GM21390 (cell line): ENCODE results near the gene ACOX3.
"Not testable (repeated sequence)": the region's sequence is repeated elsewhere in the genome, so short reads cannot be mapped to it uniquely, and the experiment has no call there.

Experiments used
- ATAC-seq: cut with Tn5 transposase; IDR thresholded peaks from one replicate; pipeline ENCODE4 v1.9.1; 2021; ENCODE audit not compliant: unreplicated experiment

Gene ACOX3

GRCh38 chr4:8440492-8441311, at the start of gene ACOX3, which contains the start of gene TRMT44:
TSS of gene ACOX3 (minus strand) at chr4:8440723. CDS start at chr4:8416521, 24,202 bp downstream.
TSS of gene TRMT44 (plus strand) at chr4:8440777. CDS start at chr4:8440823, 46 bp downstream.
- ATAC-seq: peak; percentile 88

DNA sequence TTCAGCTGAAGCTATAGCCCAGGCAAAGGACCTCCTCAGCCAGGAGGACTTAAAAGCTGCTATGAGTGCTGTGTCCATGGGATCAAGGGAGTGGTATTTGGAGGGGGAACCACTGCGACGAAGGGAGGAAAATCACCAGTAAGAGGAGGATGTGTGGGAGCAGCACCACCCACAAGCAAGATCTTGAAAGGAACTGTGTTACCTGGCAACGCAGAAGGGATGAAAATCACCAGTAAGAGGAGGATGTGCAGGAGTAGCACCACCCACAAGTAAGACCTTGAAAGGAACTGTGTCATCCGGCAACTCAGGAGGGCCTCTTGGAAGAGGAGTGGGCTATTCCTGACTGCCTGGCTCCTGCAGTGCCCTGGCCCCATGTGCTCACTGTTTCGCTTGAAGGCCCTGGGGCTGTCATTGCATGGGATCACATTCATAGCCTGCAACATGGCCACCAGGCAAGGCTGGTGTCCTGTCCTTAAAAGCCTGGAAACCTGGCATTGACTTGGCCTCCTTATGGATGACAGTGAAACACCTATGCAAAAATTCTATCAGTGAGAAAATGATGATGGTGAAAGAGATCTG, 48.4 kb upstream of the ACOX3 start:
- ATAC-seq: no peak

DNA sequence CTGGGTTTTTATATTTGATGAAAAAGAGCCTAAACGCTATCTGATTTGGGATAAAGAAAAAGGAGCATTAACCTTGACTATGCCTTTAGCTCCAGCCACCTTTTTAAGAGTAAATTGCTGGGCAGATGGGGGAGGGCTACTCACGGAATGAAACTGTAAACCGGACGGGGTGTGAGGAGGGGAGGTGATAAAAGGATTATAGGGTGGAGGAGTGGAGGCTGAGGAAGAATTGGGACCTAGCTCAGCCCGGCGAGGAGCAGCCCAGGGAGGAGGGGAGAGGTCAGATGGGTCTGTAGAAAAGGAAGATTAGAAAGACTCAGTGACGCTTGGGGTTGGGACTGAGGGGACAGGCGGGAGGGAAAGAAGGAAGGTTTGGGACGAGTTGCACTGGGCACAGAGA, 46.1 kb upstream of the ACOX3 start:
- ATAC-seq: not testable (repeated sequence)

- no peak for ATAC-seq
Observed at GRCh38 chr4:8480221-8480620, 39.7 kb upstream of the ACOX3 start.

GRCh38 chr4:8478801-8479744, 38.5 kb upstream of the ACOX3 start:
- no peak for ATAC-seq

DNA sequence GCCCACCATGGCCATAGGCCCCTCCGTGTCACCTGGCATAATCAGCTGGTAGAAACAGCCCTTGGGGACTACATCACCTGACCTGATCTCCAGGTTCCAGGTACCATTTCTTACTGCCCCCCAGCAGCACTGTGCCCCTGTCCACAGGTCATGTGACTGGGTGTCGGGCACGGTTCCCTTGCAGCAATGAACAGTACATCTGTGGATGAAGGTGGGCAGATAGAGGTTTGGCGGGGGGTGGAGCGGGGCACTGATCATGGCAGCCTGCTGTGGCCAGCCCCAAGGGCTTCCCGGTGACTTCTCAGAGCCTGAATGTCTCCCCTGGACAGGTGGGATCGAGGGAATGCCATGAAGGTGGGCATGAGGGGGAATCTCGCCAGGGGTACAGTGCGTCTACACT, 37.8 kb upstream of the ACOX3 start:
- ATAC-seq: no peak

DNA sequence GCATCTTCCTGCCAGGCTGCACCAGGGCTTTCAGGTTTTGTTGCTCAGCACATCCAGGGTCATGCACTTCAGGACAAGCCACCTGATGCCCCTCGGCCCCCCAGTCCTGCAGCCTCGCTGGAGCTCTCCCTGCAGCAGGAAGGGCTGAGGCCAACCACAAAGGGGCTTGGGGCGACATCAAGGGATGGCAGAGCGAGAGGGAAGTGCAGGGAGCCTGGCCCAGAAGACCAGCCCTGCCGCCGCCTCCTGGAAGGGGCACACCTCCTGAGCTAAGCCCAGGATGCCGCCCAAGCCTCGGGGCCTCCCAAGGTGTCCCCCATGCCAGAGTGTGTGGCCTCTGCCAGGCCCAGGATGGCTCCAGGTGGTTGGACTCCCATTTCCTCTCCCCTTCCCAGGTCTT, 37.2 kb upstream of the ACOX3 start:
- no peak for ATAC-seq

GRCh38 chr4:8477095-8477635, 36.6 kb upstream of the ACOX3 start:
- ATAC-seq: no peak

DNA sequence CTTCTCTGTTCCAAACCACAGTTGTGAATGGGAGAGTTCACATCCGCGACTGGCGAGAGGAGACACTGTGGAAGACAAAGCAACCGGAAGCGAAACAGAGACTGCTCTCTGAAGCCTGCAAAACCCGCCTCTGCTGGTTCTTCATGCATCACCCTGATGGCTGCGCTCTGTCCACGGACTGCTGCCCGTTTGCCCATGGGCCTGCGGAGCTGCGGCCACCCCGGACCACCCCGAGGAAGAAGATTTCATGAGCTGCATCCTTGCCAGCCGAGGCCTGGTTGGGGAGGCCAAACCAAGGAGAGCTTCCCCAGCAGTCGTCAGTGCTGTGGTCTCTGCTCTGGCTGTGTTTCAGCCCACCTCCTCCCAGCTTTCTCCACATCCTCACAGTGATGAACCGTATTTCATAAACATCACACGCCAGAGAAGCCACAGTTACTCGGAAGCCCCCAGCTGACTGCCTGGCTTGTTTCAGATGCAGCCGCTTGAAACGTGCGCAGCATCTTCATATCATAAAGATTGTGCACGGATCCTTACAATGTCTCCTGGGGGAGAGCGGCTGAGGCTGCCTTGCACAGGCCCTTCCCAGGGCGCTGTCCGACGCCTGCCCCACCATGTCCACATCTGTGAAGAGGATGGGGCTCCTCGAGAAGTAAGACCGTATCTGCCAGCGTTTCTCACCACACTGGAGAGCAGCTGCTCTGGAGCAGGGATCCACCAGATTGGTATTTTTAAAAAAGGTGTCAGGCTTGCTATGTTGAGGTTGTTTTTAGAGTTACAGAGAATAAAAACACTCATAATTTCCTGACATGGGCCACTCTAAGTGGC, 35.4 kb upstream of the ACOX3 start:
- no peak for ATAC-seq

GRCh38 chr4:8474856-8475255, 34.3 kb upstream of the ACOX3 start:
- ATAC-seq: no peak

GRCh38 chr4:8473920-8474590, 33.5 kb upstream of the ACOX3 start:
- no peak for ATAC-seq

- ATAC-seq: no peak
Observed at GRCh38 chr4:8473198-8473919, 32.8 kb upstream of the ACOX3 start.

- no peak for ATAC-seq
Observed at GRCh38 chr4:8472689-8473197, 32.2 kb upstream of the ACOX3 start.

GRCh38 chr4:8472158-8472688, 31.7 kb upstream of the ACOX3 start:
- no peak for ATAC-seq

- no peak for ATAC-seq
Observed at GRCh38 chr4:8471211-8471875, 30.8 kb upstream of the ACOX3 start.

DNA sequence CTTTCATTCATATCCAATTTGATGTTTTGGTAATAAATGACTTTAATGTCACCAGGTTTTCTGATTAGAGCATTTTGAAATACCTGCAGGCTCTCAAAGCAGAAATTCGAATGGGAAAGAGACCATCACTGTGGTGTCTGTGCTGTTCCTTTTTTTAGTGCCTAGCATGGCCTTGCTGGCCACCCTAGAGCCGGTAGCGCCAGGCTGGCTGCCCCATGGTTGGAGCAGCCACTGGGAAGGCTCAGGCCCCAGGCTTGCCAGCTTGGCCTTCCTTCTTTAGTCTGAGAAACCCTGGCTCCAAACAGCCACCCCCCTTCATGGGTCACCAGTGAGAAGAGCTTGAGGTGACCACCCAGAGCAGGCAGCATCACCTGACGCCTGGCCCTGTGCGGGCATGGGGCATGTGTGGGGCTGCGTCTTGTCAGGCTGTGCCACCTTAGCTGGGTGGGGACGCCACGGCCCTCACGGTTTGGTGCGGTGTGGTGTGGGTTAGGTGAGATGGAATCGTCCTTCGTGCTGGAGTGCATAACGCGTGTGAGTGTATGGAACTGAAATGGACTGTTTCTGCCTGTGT, 30.0 kb upstream of the ACOX3 start:
- ATAC-seq: no peak

DNA sequence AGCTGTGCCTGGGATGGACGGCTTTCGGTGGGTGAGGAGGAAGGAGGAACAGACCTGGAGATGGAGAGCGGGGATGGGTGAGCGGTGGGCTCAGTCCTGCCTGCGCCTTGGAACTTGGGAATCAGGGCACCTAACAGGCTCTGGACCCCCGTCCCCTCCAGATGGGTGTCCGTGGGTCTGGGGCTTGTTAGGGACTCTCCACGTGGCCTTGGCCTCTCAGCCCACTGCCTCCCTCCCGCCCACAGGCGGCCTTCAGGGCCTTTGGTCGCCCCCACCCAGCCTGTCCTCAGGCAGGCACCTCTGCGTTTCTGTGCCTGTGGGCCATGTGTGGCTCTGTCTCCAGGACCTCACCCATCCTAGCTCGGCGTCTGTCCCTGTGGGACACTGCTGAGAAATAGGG, 29.0 kb upstream of the ACOX3 start:
- no peak for ATAC-seq
